Skeletal muscle cell (primary cell): Measurements from ENCODE around the gene KIF13A.
"Not testable (repeated sequence)": the region's sequence is repeated elsewhere in the genome, so short reads cannot be mapped to it uniquely, and the experiment has no call there.

Experiments
- DNase-seq: peaks from one replicate; pipeline ENCODE4 v3.0.0-alpha.2; 2010; ENCODE audit warnings: low read depth
- H3K4me3 ChIP-seq: 2 replicates; pipeline ENCODE4 v1.5.1; 2011; ENCODE audit warnings: low read depth, mild to moderate bottlenecking, control low read depth, low read length, moderate library complexity

Gene KIF13A

DNA sequence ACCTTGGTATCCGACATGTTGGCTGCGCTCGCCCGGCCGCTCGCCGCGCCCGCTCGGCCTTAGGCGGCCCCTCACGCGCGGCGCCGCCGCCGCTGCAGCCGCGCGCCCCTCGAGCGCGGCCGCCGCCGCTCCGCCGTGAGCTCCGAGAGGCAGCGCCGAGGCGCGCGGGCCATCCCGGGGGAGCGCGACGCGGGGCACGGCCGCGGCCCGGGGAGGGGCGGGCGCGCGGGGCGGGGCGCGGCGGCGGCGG, at the start of gene KIF13A:
Gene KIF13A, minus strand, starts transcription at position 189 of the 250 bp plus-strand sequence. Its CDS starts 172 bp downstream, at position 17.
- no peak for DNase-seq
- H3K4me3 ChIP-seq, result peak within 1 kb of the TSS; percentile 68

- DNase-seq, result no peak
- H3K4me3 ChIP-seq, result no peak overlapping the region
These were observed 49.3 kb upstream of the KIF13A start for GRCh38 chr6:18036781-18037180.

- no peak overlapping the region for H3K4me3 ChIP-seq
- no peak for DNase-seq
These were observed 48.0 kb upstream of the KIF13A start for GRCh38 chr6:18035330-18035854.

DNA sequence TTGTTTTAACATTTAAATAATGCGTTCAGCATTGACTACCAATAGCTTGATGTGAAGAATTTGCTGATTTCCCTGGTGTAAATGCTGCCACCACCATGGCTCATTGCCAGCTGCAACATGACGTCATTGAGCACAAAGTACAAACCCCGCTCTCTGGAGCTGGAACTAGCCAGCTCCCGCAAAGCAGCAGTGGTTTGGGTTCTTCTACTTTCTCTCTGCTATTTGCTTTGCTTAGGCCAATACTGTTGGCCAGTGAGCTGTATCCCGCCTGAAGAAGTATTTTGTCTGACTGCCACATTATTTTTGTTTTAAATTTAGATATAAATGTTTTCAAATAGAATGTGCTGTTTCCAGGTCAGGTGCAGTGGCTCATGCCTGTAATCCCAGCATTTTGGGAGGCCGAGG, 47.4 kb upstream of the KIF13A start:
- no peak for DNase-seq
- no peak overlapping the region for H3K4me3 ChIP-seq

- no peak overlapping the region for H3K4me3 ChIP-seq
- no peak for DNase-seq
These were observed 44.3 kb upstream of the KIF13A start for GRCh38 chr6:18031680-18032256.

- no peak overlapping the region for H3K4me3 ChIP-seq
- DNase-seq, result no peak
These were observed 43.8 kb upstream of the KIF13A start for GRCh38 chr6:18031189-18031588.

GRCh38 chr6:18028332-18028731, 40.9 kb upstream of the KIF13A start:
- H3K4me3 ChIP-seq, result no peak overlapping the region

DNA sequence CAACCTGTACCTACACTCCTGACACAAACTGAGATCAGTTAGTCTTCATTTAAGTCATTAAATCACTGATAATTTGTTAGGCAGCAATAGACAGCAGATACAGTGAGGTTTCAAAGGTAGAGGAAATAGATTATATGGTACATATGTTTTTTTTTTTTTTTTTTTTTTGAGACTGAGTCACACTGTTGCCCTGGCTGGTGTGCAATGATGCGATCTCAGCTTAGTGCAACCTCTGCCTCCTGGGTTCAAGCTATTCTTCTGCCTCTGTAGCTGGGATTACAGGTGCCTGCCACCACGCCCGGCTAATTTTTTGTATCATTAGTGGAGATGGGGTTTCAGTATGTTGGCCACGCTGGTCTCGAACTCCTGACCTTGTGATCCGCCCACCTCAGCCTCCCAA, 38.2 kb upstream of the KIF13A start:
- DNase-seq, result no peak
- no peak overlapping the region for H3K4me3 ChIP-seq

More at GRCh38 chr6:18028332-18028731, 40.9 kb upstream of the KIF13A start:
- DNase-seq, result no peak

- no peak overlapping the region for H3K4me3 ChIP-seq
- DNase-seq, result no peak
These were observed 37.4 kb upstream of the KIF13A start for GRCh38 chr6:18024876-18025275.

DNA sequence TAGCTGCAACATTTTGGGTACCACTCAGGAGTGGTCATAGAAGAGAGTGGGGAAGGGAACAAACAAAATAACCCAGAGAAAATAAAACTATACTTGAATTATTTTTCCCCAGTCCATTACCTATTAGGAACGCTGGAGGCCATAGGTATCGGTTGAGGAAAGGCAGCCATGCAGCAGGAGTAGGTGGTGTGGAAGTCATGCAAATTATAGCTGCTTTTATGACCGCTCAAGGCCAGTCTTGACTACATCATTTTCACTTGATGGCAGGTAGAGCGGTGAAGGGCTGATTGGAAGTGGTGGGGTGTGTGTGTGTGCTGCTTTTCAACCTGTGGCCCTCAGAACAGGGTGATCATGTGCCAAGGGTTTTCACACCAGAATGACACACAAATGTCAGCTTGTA, 36.5 kb upstream of the KIF13A start:
- H3K4me3 ChIP-seq, result no peak overlapping the region
- DNase-seq, result no peak

DNA sequence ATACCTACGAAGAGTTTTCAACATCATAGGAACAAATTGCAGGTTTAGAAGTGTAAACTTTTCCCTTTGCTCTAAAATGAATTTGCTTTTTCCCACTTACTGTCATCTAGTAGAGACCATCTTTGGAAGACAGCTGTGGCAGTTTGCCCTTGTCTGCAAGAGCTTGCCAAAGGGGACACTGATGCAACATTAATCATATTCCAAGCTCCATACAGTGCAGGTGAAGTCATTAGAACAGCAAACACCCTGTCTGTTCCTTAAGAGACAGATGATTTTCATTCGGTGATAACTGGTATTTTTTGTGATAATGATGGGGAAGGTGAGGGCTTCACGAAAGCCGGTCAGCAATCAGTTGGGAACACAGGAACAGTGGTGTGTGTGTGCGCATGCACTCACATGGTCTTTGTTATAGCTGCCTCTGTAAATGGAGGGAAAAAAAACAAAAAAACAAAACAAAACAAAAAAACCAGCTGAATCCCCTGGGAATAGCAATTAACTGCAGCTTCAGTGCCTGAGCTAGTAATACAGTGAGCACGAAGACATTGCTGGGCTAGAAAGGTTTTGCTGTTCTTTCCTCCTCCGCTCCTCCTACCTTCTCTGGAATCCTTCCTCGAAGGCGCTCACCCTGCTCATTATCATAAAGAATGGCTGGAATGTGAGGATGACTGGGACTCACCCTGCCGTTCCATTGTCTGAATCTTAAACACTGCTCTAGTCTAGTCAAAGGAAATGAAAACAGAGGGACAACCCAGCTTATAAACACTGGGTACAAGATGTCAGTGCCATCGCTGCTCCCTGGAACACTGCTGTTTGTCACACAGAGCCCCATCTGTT, 35.2 kb upstream of the KIF13A start:
- peak; percentile 36 for DNase-seq
- no peak overlapping the region for H3K4me3 ChIP-seq

DNA sequence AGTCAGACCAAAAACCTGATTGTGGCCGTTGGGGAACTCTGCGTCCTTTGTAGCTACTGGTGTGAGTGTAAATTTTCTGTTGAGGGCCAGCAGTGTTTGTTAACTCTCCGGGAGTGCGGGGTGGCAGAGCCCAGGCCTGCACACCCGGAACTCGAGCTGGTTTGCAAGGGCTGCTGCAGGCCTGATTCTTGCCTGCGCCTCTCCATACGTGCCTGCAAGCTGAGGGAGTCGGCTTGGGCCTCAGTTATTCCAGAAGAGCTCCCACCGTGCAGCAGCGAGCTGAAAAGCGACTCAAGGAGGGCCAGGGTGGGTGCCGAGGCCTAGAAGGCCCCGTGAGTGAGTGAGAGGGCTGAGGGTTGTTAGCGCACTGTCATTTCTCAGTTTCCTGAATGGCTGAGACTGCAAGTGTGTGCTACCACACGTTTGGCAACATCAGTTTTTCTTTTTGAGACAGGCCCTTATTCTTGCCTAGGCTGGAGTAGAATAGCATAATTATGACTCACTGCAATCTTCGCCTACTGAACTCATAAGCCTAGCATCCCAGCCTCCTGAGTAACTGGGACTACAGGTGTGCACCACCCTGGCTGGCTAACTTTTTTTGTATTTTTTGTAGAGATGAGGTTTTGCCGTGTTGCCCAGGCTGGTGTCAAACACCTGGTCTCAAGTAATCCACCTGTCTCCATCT, 33.9 kb upstream of the KIF13A start:
- no peak for DNase-seq
- H3K4me3 ChIP-seq, result no peak overlapping the region

GRCh38 chr6:18020545-18020944, 33.1 kb upstream of the KIF13A start:
- not testable (repeated sequence) for H3K4me3 ChIP-seq, DNase-seq

DNA sequence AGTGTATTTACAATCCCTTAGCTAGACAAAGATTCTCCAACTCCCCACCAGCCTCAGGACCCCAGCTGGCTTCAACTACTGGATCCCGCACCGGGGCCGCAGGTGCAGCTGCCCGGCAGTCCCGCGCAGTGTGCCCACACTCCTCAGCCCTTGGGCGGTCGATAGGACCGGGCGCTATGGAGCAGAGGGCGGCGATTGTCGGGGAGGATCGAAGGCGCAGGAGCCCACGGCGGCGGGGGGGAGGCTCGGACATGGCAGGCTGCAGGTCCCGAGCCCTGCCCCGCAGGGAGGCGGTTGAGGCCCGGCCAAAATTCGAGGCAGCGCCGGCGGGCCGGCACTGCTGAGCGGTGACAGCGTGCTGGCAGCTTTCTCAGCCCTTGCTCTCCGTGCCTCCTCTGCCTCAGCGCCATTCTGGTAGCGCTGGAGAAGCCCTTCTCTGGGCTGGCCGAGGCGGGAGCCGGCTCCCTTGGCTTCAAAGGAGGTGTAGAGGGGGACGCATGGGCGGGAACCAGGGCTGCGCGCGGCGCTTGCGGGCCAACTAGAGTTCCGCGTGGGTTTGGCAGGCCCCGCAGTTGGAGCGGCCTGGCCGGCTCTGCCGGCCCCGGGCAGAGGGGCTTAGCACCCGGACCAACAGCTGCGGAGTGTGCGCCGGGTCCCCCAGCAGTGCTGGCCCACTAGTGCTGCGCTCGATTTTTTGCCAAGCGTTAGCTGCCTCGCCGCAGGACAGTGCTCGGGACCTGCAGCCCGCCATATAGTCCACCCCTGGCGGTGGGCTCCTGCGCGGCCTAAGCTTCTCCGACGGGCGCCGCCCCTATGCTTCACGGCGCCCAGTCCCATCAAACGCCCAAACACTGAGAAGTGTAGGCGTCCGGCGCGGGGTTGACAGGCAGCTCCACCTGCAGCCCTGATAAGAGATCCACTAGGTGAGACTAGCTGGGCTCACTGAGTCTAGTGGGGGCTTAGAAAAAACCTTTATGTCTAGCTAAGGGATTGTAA, 32.4 kb upstream of the KIF13A start:
- no peak for DNase-seq
- H3K4me3 ChIP-seq, result no peak overlapping the region

DNA sequence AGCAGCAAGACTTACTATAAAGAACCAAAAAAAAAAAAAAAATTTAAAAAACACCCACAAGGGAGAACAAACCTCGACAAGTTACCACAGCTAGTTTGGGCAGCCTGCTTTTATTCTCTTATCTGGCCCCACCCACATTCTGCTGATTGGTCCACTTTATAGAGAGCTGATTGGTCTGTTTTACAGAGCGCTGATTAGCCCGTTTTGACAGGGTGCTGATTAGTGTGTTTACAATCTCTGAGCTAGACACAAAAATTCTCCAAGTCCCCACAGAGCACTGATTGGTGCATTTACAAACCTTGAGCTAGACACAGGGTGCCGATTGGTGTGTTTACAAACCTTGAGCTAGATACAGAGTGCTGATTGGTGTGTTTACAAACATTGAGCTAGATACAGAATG, 31.7 kb upstream of the KIF13A start:
- not testable (repeated sequence) for DNase-seq, H3K4me3 ChIP-seq

DNA sequence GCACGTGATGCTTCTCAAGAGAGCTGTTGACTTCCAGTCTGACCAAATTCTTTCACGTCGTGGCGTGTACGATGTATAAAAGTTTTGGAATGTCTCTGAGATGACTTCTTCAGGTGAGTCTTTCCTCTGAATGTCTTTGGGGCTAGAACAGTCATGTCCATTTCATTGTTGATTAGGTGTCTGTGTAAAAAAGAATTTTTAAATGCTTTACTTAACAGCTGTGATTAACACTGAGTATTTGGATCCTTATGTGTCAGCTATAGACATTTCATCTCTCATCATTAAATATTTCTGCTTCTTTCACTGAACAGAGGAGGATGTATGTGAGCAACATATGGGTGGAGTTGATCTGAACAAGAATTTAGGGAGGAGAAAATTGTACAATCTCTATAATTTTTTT, 29.3 kb upstream of the KIF13A start:
- no peak for DNase-seq
- no peak overlapping the region for H3K4me3 ChIP-seq

DNA sequence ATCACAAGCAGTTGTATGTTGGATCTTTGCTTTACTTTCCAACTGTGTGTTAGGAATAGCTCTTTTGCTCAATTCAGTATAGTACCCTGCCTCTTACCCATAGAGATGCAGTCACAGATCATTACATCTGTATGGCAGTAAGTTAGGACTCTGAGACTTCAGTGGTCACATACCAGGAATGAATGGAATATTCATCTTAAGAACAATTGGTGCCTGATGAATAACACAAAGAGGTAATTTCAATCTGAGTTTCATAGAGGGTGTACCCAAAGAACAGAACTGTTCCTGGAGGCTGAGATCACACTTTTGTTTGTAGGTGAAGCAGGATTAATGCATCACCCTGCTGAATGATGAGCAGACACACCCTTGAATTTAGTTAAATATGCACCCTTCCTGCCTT, 28.7 kb upstream of the KIF13A start:
- no peak overlapping the region for H3K4me3 ChIP-seq
- no peak for DNase-seq

GRCh38 chr6:18011287-18011686, 23.9 kb upstream of the KIF13A start:
- no peak overlapping the region for H3K4me3 ChIP-seq
- no peak for DNase-seq

DNA sequence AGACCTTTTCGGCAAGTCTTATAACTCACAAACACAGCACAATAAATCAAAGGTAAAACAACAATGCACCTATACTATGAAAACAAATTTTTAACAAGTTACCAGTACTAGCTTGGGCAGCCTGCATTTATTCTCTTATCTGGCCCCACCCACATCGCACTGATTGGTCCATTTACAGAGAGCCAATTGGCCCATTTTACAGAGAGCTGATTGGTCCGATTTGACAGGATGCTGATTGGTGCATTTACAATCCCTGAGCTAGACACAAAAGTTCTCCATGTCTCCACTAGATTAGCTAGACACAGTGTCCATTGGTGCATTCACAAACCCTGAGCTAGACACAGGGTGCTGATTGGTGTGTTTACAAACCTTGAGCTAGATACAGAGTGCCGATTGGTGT, 23.1 kb upstream of the KIF13A start:
- DNase-seq, H3K4me3 ChIP-seq: not testable (repeated sequence)
